Prostate gland (tissue), 2 donors: ENCODE results near the gene PPP3R1. TPM values are rescaled to one million over a fixed set of nuclear protein-coding genes. Genes with fewer than 3 reads are reported as not detected.

Source experiments
- DNase-seq: peaks from one replicate; pipeline ENCODE4 v3.0.0-alpha.2; 2019; ENCODE audit warnings: low spot score
- H3K27ac ChIP-seq, 2 donors: fragments of 200-600 bp; sonication (generic); 2 replicates each; pipeline ENCODE4 v1.5.1; 2017 to 2019
- H3K27me3 ChIP-seq: fragments of 200-600 bp; sonication (generic); replicated peaks from 2 replicates; pipeline ENCODE4 v1.5.1; 2019; ENCODE audit not compliant: insufficient read depth
- H3K36me3 ChIP-seq, 2 donors: fragments of 200-600 bp; sonication (generic); 1 replicate in 1 of 2; 2 replicates in 1 of 2; pipeline versions ENCODE4 v1.5.1 to v1.8.1; 2017 to 2019
- H3K4me1 ChIP-seq: fragments of 200-600 bp; sonication (generic); replicated peaks from 2 replicates; pipeline ENCODE4 v1.5.1; 2019
- H3K4me3 ChIP-seq, 2 donors: fragments of 200-600 bp; sonication (generic); 2 replicates each; pipeline ENCODE4 v1.5.1; 2017 to 2019
- H3K9me3 ChIP-seq: fragments of 200-600 bp; sonication (generic); 2 replicates; pipeline ENCODE4 v1.5.1; 2017
- CTCF ChIP-seq, 4 experiments: fragments of 200-600 bp in 2 of 4; fragments of 450-650 bp in 2 of 4; sonication (generic) in 2 of 4; IDR thresholded peaks; 1 replicate in 3 of 4; 2 replicates in 1 of 4; pipeline ENCODE4 v1.5.1; 2016 to 2019; ENCODE audit warnings: antibody characterized with exemption in 4 of 4, mild to moderate bottlenecking in 2 of 4, moderate library complexity in 2 of 4
- POLR2A ChIP-seq: fragments of 450-650 bp; IDR thresholded peaks from one replicate; pipeline ENCODE4 v1.6.1; 2016; ENCODE audit warnings: antibody characterized with exemption, mild to moderate bottlenecking
- POLR2AphosphoS5 ChIP-seq: sonication (generic); formaldehyde crosslinking; IDR thresholded peaks from one replicate; pipeline ENCODE4 v1.6.1; 2017; ENCODE audit warnings: antibody characterized with exemption
- WGBS: methylation state at CpG from one replicate; pipeline ENCODE4 v1.1.5; 2018; 5-methylcytosine and 5-hydroxymethylcytosine counted together
- intact Hi-C: fragments of 100-400 bp; cut with DNase I; formaldehyde crosslinking; loops from one replicate; pipeline ENCODE4 v1.14.2; 2022
- total RNA-seq, 2 donors: library from RNA; depleted of rRNA; stranded (reverse); fragments of >200 nt; gene quantifications; one replicate each; pipeline ENCODE4 v1.1.0, GENCODE V29; 2016

The PPP3R1 gene
- total RNA-seq, 2 donors from 2014 or later: 31.3 to 34.9 TPM

GRCh38 chr2:68287580-68288441 lies 35.5 kb upstream of the PPP3R1 start:
- H3K4me3 ChIP-seq: no peak overlapping the region
- peak; percentile 57 for DNase-seq
- H3K36me3 ChIP-seq: no peaks in the 10 kb centered on the region

GRCh38 chr2:68284896-68285295 lies 32.6 kb upstream of the PPP3R1 start:
- WGBS: 18% methylated on average over 3 of the region's 3 CpGs
- no peaks in the 10 kb centered on the region for H3K9me3 ChIP-seq
- peaks cover 8% of the 10 kb centered on the region for H3K4me1 ChIP-seq
- no peaks in the 10 kb centered on the region for H3K27me3 ChIP-seq
- TF ChIP-seq POLR2AphosphoS5 (peak; percentile 43), CTCF (IDR thresholded peaks at IDR 0.05) (no peak)
- no peaks in the 10 kb centered on the region for H3K36me3 ChIP-seq
- H3K27ac ChIP-seq: no peak overlapping the region
- DNase-seq: peak; percentile 28
- intact Hi-C loops: loop anchor here (5.0 to 10.0 kb wide), 2 partner anchors 160 to 163 kb away; no protein-coding TSS in a partner anchor
- no peak overlapping the region for H3K4me3 ChIP-seq

More at GRCh38 chr2:68287580-68288441, 35.5 kb upstream of the PPP3R1 start:
- Histone ChIP-seq H3K27me3 (no peaks in the 10 kb centered on the region), H3K9me3 (no peaks in the 10 kb centered on the region), H3K27ac (peak overlapping the region; percentile 45 to 52), H3K4me1 (peaks cover 4% of the 10 kb centered on the region)
- intact Hi-C loops: loop anchor here (10.0 kb wide), 1 partner anchor 157 kb away; no protein-coding TSS in a partner anchor
- 12% methylated on average over 10 of the region's 10 CpGs for WGBS
- TF ChIP-seq POLR2AphosphoS5 (peak; percentile 76), CTCF (IDR thresholded peaks at IDR 0.05) (no peak)

GRCh38 chr2:68283419-68283812 lies 31.1 kb upstream of the PPP3R1 start:
- Histone ChIP-seq H3K36me3 (no peaks in the 10 kb centered on the region), H3K27me3 (no peaks in the 10 kb centered on the region), H3K4me1 (peaks cover 8% of the 10 kb centered on the region), H3K4me3 (no peak overlapping the region), H3K9me3 (no peaks in the 10 kb centered on the region), H3K27ac (no peak overlapping the region)
- intact Hi-C loops: loop anchor here (5.0 to 10.0 kb wide), 2 partner anchors 161 kb away; no protein-coding TSS in a partner anchor
- no peak for DNase-seq
- 100% methylated on average over 1 of the region's 1 CpG for WGBS
- TF ChIP-seq POLR2A (no peak), POLR2AphosphoS5 (no peak), CTCF (IDR thresholded peaks at IDR 0.05) (no peak)

GRCh38 chr2:68282811-68283418 lies 30.6 kb upstream of the PPP3R1 start:
- intact Hi-C loops: loop anchor here (5.0 to 10.0 kb wide), 2 partner anchors 161 to 162 kb away; no protein-coding TSS in a partner anchor

More at GRCh38 chr2:68282811-68283418, 30.6 kb upstream of the PPP3R1 start:
- no peak overlapping the region for H3K27ac ChIP-seq
- H3K36me3 ChIP-seq: no peaks in the 10 kb centered on the region
- H3K27me3 ChIP-seq: no peaks in the 10 kb centered on the region
- H3K4me1 ChIP-seq: peaks cover 8% of the 10 kb centered on the region
- no peak overlapping the region for H3K4me3 ChIP-seq
- DNase-seq: peak; percentile 21
- TF ChIP-seq POLR2A (no peak), POLR2AphosphoS5 (peak; percentile 45), CTCF (IDR thresholded peaks at IDR 0.05) (peak; percentile 39 to 76 (median 70))
- no peaks in the 10 kb centered on the region for H3K9me3 ChIP-seq
- 37% methylated on average over 5 of the region's 5 CpGs for WGBS
